GM12892 (cell line): ENCODE data around the gene MPP1.

Source experiments
- DNase-seq: peaks from one replicate; pipeline ENCODE4 v3.0.0; 2011; ENCODE audit not compliant: insufficient read length
- FAIRE-seq: peaks from 2 replicates; lab custom pipeline; 2011; peaks lifted over from hg19 to GRCh38; lab: Jason Lieb, UNC
- POLR2A ChIP-seq: IDR thresholded peaks from 2 replicates; pipeline ENCODE4 v1.6.1; 2011; ENCODE audit warnings: low read depth, low read length, control low read depth
- POLR2AphosphoS5 ChIP-seq: IDR thresholded peaks from 2 replicates; pipeline ENCODE4 v1.6.1; 2011; ENCODE audit warnings: low read depth, low read length, control low read depth
- TAF1 ChIP-seq: IDR thresholded peaks from 2 replicates; pipeline ENCODE4 v1.6.1; 2011; ENCODE audit warnings: low read depth, mild to moderate bottlenecking, control low read depth, low read length, borderline replicate concordance

MPP1 gene

GRCh38 chrX:154791467-154791866, 13.8 kb downstream of the MPP1 start:
- FAIRE-seq (no peak), DNase-seq (no peak)
- TF ChIP-seq POLR2A = no peak
- no peak for TF ChIP-seq POLR2AphosphoS5
- no peak for TF ChIP-seq TAF1

DNA sequence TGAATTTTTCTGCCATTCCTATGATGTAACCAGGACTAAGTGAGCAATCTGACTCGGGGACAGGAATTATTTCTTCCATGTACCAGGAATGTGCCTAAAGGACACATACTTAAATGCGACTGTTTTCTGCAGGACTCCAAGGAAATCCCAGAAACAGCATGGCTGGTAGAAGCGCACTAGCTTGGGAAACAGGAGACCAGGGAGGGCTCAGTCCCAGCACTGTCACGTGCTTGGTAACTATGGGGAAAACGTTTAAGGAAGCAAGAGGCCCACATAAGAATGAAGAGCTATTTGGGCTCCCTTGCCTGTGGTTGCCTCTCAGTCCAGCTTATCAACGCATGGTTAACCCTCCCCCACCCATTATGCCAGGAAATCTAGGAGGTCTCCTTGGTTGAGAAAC, 19.6 kb downstream of the MPP1 start:
- FAIRE-seq = no peak

GRCh38 chrX:154784149-154784995, 20.9 kb downstream of the MPP1 start:
- TF ChIP-seq POLR2AphosphoS5 (no peak), TAF1 (no peak), POLR2A (no peak)
- FAIRE-seq = no peak
- no peak for DNase-seq

More for the DNA sequence above, 19.6 kb downstream of the MPP1 start:
- no peak for DNase-seq
- no peak for TF ChIP-seq POLR2A
- no peak for TF ChIP-seq TAF1
- TF ChIP-seq POLR2AphosphoS5 = no peak

- FAIRE-seq (no peak), DNase-seq (no peak)
- TF ChIP-seq POLR2AphosphoS5 (no peak), TAF1 (no peak), POLR2A (no peak)
These were observed 24.3 kb downstream of the MPP1 start for GRCh38 chrX:154780968-154781367.

- DNase-seq (no peak), FAIRE-seq (no peak)
- TF ChIP-seq POLR2AphosphoS5 = no peak
- no peak for TF ChIP-seq TAF1
- TF ChIP-seq POLR2A = no peak
These were observed 26.0 kb downstream of the MPP1 start for GRCh38 chrX:154779261-154779660.

DNA sequence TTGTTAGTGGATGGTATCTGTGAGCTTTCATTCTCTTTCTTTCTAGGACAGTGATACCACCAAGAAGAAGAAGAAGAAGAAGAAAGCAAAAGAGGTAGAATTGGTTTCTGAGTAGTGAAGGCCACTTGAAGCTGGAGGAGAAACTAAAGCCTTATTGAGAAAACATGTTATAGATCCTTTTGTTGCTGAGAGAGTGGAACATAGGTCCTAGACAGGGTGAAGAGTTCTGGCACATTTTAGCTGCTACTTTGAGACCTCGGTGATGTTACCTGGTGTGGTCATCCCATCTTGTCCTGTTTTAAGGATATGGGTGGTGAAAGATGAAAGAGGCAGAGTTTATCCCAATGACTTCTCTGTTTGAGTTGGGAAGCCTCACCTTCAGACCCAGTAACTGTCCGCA, 28.5 kb downstream of the MPP1 start:
- FAIRE-seq = no peak
- no peak for DNase-seq
- TF ChIP-seq POLR2AphosphoS5 (no peak), TAF1 (no peak), POLR2A (no peak)

DNA sequence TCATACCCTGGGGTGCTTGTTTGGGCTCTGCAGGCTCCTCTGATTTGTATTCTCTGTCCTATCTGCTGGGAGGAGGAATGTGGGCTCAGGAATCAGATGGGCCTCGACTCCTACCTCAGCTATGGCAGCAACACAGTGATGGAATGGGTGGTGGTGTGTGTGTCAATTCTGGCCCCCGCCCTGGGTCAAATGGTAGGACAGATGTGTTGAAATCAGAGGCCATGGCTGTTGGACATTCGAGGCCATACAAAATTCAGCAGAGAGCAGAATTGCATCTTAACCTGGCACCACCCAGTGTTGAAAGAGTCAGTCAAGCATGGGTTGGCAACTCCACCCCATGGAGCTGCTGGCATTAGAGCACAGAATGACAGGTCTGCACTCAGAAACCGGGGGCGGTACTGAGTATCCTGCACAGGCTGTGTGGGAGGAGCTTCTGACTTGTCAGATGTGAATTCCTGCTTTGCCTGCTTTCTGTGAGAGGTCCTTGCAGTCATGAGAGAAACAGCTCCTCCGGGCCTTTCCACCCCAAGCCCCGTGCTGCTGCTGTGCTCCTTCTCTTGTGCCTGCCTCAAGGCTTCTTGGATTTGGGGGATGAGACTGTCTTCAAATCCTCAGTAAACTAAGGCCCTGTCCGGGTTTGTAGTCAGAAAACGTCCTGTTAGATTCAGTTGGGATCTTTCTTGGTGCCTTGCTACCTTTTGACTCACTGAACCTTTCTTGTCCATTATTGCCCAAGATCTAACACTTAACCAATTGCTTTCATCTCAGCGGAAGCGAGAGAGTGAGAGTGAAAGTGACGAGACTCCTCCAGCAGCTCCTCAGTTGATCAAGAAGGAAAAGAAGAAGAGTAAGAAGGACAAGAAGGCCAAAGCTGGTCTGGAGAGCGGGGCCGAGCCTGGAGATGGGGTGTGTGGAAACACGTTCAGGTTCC, 29.6 kb downstream of the MPP1 start:
- DNase-seq = no peak
- no peak for FAIRE-seq
- TF ChIP-seq POLR2A (no peak), POLR2AphosphoS5 (no peak), TAF1 (no peak)

GRCh38 chrX:154774622-154775021, 30.7 kb downstream of the MPP1 start:
- TF ChIP-seq POLR2A (0 out of 2 replicates have a peak, but pooled peaks have one; percentile 20), TAF1 (no peak), POLR2AphosphoS5 (no peak)
- FAIRE-seq (no peak), DNase-seq (no peak)

DNA sequence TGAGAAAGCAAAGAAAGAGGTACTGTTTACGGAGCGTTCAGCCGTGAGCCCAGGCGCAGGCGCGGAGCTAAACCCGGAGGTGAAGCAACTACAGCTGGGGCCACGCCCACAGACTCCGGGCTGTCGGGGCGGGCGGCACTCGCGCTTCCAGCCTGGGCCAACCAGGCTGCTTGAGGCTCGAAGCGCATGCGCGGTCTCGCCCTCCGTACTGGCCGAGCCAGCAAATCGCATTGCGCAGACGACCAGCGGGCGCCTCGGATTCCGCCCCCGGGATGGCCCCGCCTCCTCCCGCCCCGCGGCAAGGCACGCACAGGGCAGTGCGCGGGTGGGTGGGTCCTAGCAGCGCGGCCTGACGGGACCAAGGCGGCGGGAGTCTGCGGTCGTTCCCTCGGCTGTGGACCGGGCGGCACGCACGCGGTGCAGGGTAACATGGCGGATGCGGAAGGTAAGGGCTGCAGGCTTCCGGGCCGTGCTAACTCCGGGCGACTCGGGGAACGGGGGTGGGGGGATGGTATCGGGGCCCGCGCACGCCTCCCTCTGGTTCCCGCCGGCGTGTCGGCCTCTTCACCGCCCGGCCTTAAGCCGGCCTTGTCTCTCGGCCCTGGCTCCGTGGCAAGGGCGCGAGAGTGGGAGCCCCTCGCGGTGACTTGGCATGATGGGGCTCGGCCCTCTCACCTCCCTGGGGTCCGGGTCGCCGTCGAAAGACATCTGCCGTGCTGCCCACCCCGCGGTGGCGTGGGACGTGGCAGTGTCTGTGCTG, 42.6 kb downstream of the MPP1 start, which contains the start of gene DKC1:
DKC1 (plus strand) TSS at position 328 of the 760 bp plus-strand sequence; CDS start at position 430, 102 bp downstream.
- DNase-seq = peak; percentile 72
- peak; percentile 85 for FAIRE-seq
- TF ChIP-seq POLR2AphosphoS5 = peak; percentile 64
- no peak; the same call in 1 of the 2 replicates for TF ChIP-seq TAF1
- TF ChIP-seq POLR2A = peak; percentile 72; the same call in 1 of the 2 replicates

DNA sequence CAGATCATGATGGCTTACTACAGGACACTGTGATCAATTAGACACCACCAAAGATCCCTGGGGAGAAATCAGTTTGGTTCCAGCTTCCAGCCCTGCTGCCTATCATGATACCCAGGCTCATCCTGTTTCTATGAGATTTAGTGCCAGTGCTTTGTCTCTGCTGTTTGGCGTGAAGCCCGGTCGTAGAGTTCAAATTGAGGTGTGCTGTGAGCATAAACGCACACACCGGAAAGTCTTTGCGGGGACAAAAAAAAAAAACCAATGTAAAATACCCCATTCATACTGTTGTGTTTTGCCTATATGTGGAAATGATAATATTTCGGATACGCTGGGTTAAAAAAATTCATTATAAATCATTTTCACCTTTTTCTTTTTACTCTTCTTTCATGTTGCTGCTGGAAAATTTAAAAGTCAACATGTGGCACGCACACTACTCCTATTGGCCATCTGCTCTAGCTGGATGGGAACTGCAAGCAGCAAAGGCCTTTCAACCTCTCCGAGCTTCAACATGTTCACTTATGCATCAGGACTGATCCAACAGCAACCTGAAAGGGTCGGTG, 43.2 kb downstream of the MPP1 start:
- TF ChIP-seq POLR2A = no peak
- no peak; the same call in 1 of the 2 replicates for TF ChIP-seq POLR2AphosphoS5
- TF ChIP-seq TAF1 = no peak
- no peak for FAIRE-seq
- no peak for DNase-seq
